ENCODE measurements around the gene SRGAP1. TPM values are rescaled to one million over a fixed set of nuclear protein-coding genes. Genes with fewer than 3 reads are reported as not detected.

The SRGAP1 gene
- total RNA-seq, 1 donor from 2014 or later = 14.8 TPM

DNA sequence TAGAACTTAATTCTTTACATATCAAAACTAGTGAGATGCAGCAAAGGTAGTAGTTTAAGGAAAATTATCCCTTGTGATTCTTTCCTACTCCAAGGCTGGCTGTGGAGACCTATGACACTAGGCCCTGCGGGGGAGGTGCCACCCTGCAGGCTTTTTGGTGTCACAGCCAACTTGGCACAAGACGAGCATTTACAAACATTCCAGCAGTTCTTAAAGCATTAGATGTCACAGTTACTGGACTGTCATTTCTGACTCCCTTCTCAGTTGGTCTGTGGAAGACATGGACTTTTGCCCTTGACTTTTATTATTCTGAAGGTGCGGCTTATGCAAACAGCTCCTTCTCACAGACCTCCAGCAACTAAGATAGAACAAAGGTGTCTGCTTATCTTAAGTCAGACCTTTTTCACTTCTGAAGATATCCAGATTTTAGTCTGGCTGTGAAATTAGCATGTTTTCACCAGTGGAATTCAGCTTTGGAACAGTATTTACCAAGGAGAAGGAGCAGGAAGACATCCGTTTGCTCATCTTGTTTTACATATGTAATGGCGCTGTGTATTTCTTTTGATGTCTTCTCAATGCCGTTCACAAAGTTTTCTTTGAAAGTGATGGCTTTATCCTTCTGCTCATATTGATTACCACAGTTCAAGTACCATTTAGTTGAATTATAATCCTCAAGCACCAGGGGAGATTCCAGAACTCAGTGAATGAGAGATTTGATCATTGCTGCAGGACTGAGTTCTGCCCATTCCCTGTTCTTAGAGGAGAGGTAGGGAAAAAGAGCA, 17.9 kb downstream of the SRGAP1 start:
- DNase-seq (ENCODE audit: low read depth, low spot score) = no peak
- TF ChIP-seq, protein P1, sequence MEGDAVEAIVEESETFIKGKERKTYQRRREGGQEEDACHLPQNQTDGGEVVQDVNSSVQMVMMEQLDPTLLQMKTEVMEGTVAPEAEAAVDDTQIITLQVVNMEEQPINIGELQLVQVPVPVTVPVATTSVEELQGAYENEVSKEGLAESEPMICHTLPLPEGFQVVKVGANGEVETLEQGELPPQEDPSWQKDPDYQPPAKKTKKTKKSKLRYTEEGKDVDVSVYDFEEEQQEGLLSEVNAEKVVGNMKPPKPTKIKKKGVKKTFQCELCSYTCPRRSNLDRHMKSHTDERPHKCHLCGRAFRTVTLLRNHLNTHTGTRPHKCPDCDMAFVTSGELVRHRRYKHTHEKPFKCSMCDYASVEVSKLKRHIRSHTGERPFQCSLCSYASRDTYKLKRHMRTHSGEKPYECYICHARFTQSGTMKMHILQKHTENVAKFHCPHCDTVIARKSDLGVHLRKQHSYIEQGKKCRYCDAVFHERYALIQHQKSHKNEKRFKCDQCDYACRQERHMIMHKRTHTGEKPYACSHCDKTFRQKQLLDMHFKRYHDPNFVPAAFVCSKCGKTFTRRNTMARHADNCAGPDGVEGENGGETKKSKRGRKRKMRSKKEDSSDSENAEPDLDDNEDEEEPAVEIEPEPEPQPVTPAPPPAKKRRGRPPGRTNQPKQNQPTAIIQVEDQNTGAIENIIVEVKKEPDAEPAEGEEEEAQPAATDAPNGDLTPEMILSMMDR (conservative IDR thresholded peaks at IDR 0.05) = no peak
- Mint-ChIP-seq H3K36me3 (ENCODE audit: low read depth) (no peaks in the 10 kb centered on the region), H3K4me1 (peaks cover 10% of the 10 kb centered on the region), H3K27me3 (ENCODE audit: low read depth) (no peaks in the 10 kb centered on the region), H3K4me3 (no peak overlapping the region), H3K9me3 (no peaks in the 10 kb centered on the region), H3K27ac (ENCODE audit: unreplicated experiment) (no peak overlapping the region)

DNA sequence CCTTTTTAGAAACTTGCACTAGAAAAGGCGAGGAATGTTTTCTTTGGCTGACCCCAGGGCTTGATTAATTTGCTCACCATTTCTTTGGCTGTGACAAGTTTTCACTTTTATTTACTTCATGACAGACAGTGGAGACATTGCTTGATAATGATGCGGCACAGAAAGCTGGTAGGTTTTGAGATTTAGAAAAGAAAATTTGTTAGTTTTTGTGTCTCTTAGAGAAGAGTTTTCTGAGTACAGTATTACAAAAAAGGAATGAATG, 18.4 kb downstream of the SRGAP1 start:
- H3K27me3 Mint-ChIP-seq (ENCODE audit: low read depth) = no peaks in the 10 kb centered on the region

DNA sequence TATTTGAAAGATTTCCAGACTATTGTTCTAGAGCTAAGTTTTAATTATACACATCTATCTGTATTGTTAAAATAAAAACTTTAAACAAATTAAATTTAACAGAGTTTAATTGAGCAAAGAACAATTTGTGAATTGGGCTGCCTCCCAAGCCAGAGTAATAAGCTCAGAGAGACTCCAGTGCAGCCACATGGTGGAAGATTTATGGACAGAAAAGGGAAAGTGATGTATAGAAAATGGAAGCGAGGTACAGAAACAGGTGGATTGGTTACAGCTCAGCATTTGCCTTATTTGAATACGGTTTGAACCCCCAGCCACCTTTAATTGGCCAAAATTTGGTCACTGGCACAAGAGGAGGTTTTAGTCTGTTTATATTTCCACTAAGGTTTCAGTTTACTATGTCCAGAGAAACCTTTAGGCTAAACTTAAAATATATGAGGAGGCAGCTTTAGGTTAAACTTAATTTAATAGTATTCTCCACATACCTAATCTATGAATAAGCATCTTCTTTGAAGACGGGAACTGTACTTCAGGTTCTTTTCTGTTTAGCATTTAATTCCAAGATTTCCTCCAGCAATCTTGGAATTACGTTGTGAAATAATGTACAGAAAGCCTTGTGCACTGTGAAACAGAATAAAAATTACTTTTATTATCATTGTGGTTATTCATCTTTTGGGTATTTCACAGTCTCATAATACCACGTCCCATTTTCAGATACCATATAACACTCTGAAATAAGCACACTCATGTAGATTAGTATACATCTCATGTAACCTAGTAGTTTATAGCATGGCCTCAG, 19.4 kb downstream of the SRGAP1 start:
- H3K27ac Mint-ChIP-seq (ENCODE audit: unreplicated experiment) = no peak overlapping the region
- no peaks in the 10 kb centered on the region for H3K36me3 Mint-ChIP-seq (ENCODE audit: low read depth)
- H3K9me3 Mint-ChIP-seq = no peaks in the 10 kb centered on the region
- no peaks in the 10 kb centered on the region for H3K27me3 Mint-ChIP-seq (ENCODE audit: low read depth)
- peaks cover 10% of the 10 kb centered on the region for H3K4me1 Mint-ChIP-seq
- TF ChIP-seq, protein P1 (conservative IDR thresholded peaks at IDR 0.05) = no peak
- no peak for DNase-seq (ENCODE audit: low read depth, low spot score)
- H3K4me3 Mint-ChIP-seq = no peak overlapping the region

More for the DNA sequence above, 18.4 kb downstream of the SRGAP1 start:
- Mint-ChIP-seq H3K27ac (ENCODE audit: unreplicated experiment) (no peak overlapping the region), H3K36me3 (ENCODE audit: low read depth) (no peaks in the 10 kb centered on the region), H3K4me3 (no peak overlapping the region), H3K9me3 (no peaks in the 10 kb centered on the region), H3K4me1 (peaks cover 10% of the 10 kb centered on the region)
- TF ChIP-seq, protein P1 (conservative IDR thresholded peaks at IDR 0.05) = no peak
- DNase-seq (ENCODE audit: low read depth, low spot score) = no peak

DNA sequence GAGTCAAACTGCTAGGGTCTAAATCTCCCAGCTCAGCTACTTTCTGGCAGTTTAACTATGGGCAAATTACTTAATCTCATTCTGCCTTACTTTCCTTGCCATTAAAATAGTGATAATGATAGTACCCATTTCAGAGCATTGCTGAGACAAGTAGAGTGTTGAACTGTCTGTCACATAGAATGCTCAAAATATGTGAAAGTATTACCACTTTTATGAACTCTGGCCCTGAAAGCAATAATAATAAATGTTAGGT, 19.9 kb downstream of the SRGAP1 start:
- TF ChIP-seq, protein P1 (conservative IDR thresholded peaks at IDR 0.05) = no peak

DNA sequence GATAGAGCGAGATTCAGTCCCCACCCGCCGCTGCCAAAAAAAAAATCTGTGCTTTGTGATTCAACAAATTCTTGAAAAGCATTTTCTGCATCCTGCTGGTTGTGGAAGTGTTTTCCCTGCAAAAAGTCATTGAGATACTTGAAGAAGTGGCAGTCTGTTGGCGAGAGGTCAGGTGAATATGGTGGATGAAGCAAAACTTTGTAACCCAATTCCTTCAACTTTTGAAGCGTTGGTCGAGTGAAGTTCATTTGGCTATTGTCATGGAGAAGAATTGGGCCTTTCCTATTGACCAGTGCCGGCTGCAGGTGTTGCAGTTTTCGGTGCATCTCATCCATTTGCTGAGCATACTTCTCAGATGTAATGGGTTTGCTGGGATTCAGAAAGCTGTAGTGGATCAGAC, 20.9 kb downstream of the SRGAP1 start:
- H3K36me3 Mint-ChIP-seq (ENCODE audit: low read depth) = no peaks in the 10 kb centered on the region
- H3K27me3 Mint-ChIP-seq (ENCODE audit: low read depth) = no peaks in the 10 kb centered on the region
- DNase-seq (ENCODE audit: low read depth, low spot score) = no peak
- TF ChIP-seq, protein P1 (conservative IDR thresholded peaks at IDR 0.05) = no peak
- no peak overlapping the region for H3K27ac Mint-ChIP-seq (ENCODE audit: unreplicated experiment)
- no peak overlapping the region for H3K4me3 Mint-ChIP-seq
- no peaks in the 10 kb centered on the region for H3K9me3 Mint-ChIP-seq
- peaks cover 19% of the 10 kb centered on the region for H3K4me1 Mint-ChIP-seq

More for the DNA sequence above, 19.9 kb downstream of the SRGAP1 start:
- H3K36me3 Mint-ChIP-seq (ENCODE audit: low read depth) = no peaks in the 10 kb centered on the region
- no peaks in the 10 kb centered on the region for H3K27me3 Mint-ChIP-seq (ENCODE audit: low read depth)
- DNase-seq (ENCODE audit: low read depth, low spot score) = no peak
- H3K9me3 Mint-ChIP-seq = no peaks in the 10 kb centered on the region
- H3K4me3 Mint-ChIP-seq = no peak overlapping the region
- peaks cover 13% of the 10 kb centered on the region for H3K4me1 Mint-ChIP-seq
- no peak overlapping the region for H3K27ac Mint-ChIP-seq (ENCODE audit: unreplicated experiment)
